Stimulated activated CD4-positive, alpha-beta T cell treated with anti-CD3 and anti-CD28 coated beads, Interleukin-4, amount 100 ng/mL, for 24 hours (primary cell): ENCODE data around the gene ATP8A1.

Experiments used
- DNase-seq: peaks from one replicate; pipeline ENCODE4 v3.0.0-alpha.2; 2020

Gene ATP8A1

GRCh38 chr4:42561031-42561430, 95.9 kb downstream of the ATP8A1 start:
- DNase-seq = no peak

- DNase-seq = no peak
These were observed 96.4 kb downstream of the ATP8A1 start for GRCh38 chr4:42560467-42560861.

GRCh38 chr4:42558156-42558555, 98.7 kb downstream of the ATP8A1 start:
- no peak for DNase-seq

GRCh38 chr4:42555828-42556227, 101.1 kb downstream of the ATP8A1 start:
- DNase-seq = no peak

GRCh38 chr4:42554072-42554471, 102.8 kb downstream of the ATP8A1 start:
- DNase-seq = no peak

GRCh38 chr4:42549896-42550295, 107.0 kb downstream of the ATP8A1 start:
- no peak for DNase-seq

GRCh38 chr4:42547805-42548204, 109.1 kb downstream of the ATP8A1 start:
- no peak for DNase-seq

GRCh38 chr4:42543762-42544161, 113.1 kb downstream of the ATP8A1 start:
- DNase-seq = no peak

- DNase-seq = no peak
These were observed 113.8 kb downstream of the ATP8A1 start for GRCh38 chr4:42543126-42543525.

- DNase-seq = no peak
These were observed 115.3 kb downstream of the ATP8A1 start for GRCh38 chr4:42541647-42542046.

GRCh38 chr4:42533042-42533441, 123.9 kb downstream of the ATP8A1 start:
- DNase-seq = no peak

- no peak for DNase-seq
These were observed 125.4 kb downstream of the ATP8A1 start for GRCh38 chr4:42531341-42532030.

GRCh38 chr4:42523066-42523718, 133.7 kb downstream of the ATP8A1 start:
- DNase-seq = no peak

- peak; percentile 43 for DNase-seq
These were observed 137.0 kb downstream of the ATP8A1 start for GRCh38 chr4:42519803-42520417.

GRCh38 chr4:42515156-42515884, 141.6 kb downstream of the ATP8A1 start:
- no peak for DNase-seq

- no peak for DNase-seq
These were observed 143.0 kb downstream of the ATP8A1 start for GRCh38 chr4:42513748-42514492.

GRCh38 chr4:42512226-42512625, 144.7 kb downstream of the ATP8A1 start:
- DNase-seq = no peak

- DNase-seq = no peak
These were observed 146.7 kb downstream of the ATP8A1 start for GRCh38 chr4:42510225-42510624.

GRCh38 chr4:42501624-42502401, 155.1 kb downstream of the ATP8A1 start:
- no peak for DNase-seq

GRCh38 chr4:42498040-42498439, 158.9 kb downstream of the ATP8A1 start:
- DNase-seq = no peak

- no peak for DNase-seq
These were observed 159.6 kb downstream of the ATP8A1 start for GRCh38 chr4:42497142-42497910.
